ENCODE data around the gene PTPRJ. TPM values are rescaled to one million over a fixed set of nuclear protein-coding genes. Genes with fewer than 3 reads are reported as not detected.
A peak's percentile ranks its signal among the peaks of the same experiment; 100 is the strongest.
"Not testable (repeated sequence)": the region's sequence is repeated elsewhere in the genome, so short reads cannot be mapped to it uniquely, and the experiment has no call there.

PTPRJ gene
- total RNA-seq, result 3.9 and 5.8 TPM in 2 replicates
- 2.4 and 5.3 TPM in 2 replicates for polyA plus RNA-seq
- polyA plus RNA-seq (2012), result 4.0 and 11.5 TPM in 2 replicates
- 9.1 and 16.5 TPM in 2 replicates for polyA minus RNA-seq (ENCODE audit: low replicate concordance)

GRCh38 chr11:47980088-47980906, at the start of gene PTPRJ:
Gene PTPRJ, plus strand, starts transcription at chr11:47980559. Its CDS starts 354 bp downstream, at chr11:47980913.
- Histone ChIP-seq H3K9me3 (ENCODE audit: control insufficient read depth, insufficient read depth, low read depth, low read length) (no peaks in the 10 kb centered on the region), H2AFZ (ENCODE audit: low read length) (no peak within 1 kb of the TSS), H3K4me2 (ENCODE audit: extremely low read depth, insufficient read depth, low read length) (peak within 1 kb of the TSS; percentile 49), H3K36me3 (ENCODE audit: control insufficient read depth, insufficient read depth, low read length) (no peaks in the 10 kb centered on the region), H3K4me3 (replicated peaks in 1 of 4; ENCODE audit: control extremely low read depth in 1 of 4, insufficient read depth in 1 of 4, low read depth in 3 of 4, low read length in 4 of 4) (peak within 1 kb of the TSS; percentile 51 to 71 (median 52)), H3K4me1 (ENCODE audit: control insufficient read depth, extremely low read depth, insufficient read depth, low read length) (peaks cover 11% of the 10 kb centered on the region), H3K27ac (ENCODE audit: insufficient read depth, low read length) (peak within 1 kb of the TSS; percentile 67), H3K79me2 (ENCODE audit: control insufficient read depth, insufficient read depth, low read length) (peaks cover 26% of the 10 kb centered on the region), H3K27me3 (ENCODE audit: control insufficient read depth, insufficient read depth, low read length) (no peaks in the 10 kb centered on the region), H3K9ac (ENCODE audit: insufficient read depth, low read length) (peak within 1 kb of the TSS; percentile 74), H4K20me1 (ENCODE audit: control insufficient read depth, extremely low read depth, insufficient read depth, low read length) (no peaks in the 10 kb centered on the region)
- peak; percentile 24 to 66 for DNase-seq (ENCODE audit: low read depth in 2 of 2)
- no peak for TF ChIP-seq EZH2 (IDR thresholded peaks at IDR 0.05; ENCODE audit: low read length, missing control alignments)
- TF ChIP-seq CTCF (conservative IDR thresholded peaks at IDR 0.05 in 1 of 2, IDR thresholded peaks at IDR 0.05 in 1 of 2; ENCODE audit: low read depth in 1 of 2, low read length in 2 of 2), result no peak

GRCh38 chr11:47932544-47932943, 47.8 kb upstream of the PTPRJ start:
- no peak overlapping the region for H3K27ac ChIP-seq (ENCODE audit: insufficient read depth, low read length)
- no peak overlapping the region for H3K4me3 ChIP-seq (replicated peaks in 1 of 4; ENCODE audit: control extremely low read depth in 1 of 4, insufficient read depth in 1 of 4, low read depth in 3 of 4, low read length in 4 of 4)
- no peak overlapping the region for H3K4me2 ChIP-seq (ENCODE audit: extremely low read depth, insufficient read depth, low read length)
- TF ChIP-seq EZH2 (IDR thresholded peaks at IDR 0.05; ENCODE audit: low read length, missing control alignments) (no peak), CTCF (conservative IDR thresholded peaks at IDR 0.05 in 1 of 2, IDR thresholded peaks at IDR 0.05 in 1 of 2; ENCODE audit: low read depth in 1 of 2, low read length in 2 of 2) (no peak)
- H3K9ac ChIP-seq (ENCODE audit: insufficient read depth, low read length), result no peak overlapping the region
- H4K20me1 ChIP-seq (ENCODE audit: control insufficient read depth, extremely low read depth, insufficient read depth, low read length), result no peaks in the 10 kb centered on the region
- DNase-seq (ENCODE audit: low read depth in 2 of 2), result no peak
- H3K27me3 ChIP-seq (ENCODE audit: control insufficient read depth, insufficient read depth, low read length), result no peaks in the 10 kb centered on the region
- H3K79me2 ChIP-seq (ENCODE audit: control insufficient read depth, insufficient read depth, low read length), result no peaks in the 10 kb centered on the region
- no peaks in the 10 kb centered on the region for H3K36me3 ChIP-seq (ENCODE audit: control insufficient read depth, insufficient read depth, low read length)
- H3K9me3 ChIP-seq (ENCODE audit: control insufficient read depth, insufficient read depth, low read depth, low read length), result no peaks in the 10 kb centered on the region
- no peak overlapping the region for H2AFZ ChIP-seq (ENCODE audit: low read length)
- no peaks in the 10 kb centered on the region for H3K4me1 ChIP-seq (ENCODE audit: control insufficient read depth, extremely low read depth, insufficient read depth, low read length)

- H3K4me2 ChIP-seq (ENCODE audit: extremely low read depth, insufficient read depth, low read length); H2AFZ ChIP-seq (ENCODE audit: low read length); H3K9me3 ChIP-seq (ENCODE audit: control insufficient read depth, insufficient read depth, low read depth, low read length); H3K27ac ChIP-seq (ENCODE audit: insufficient read depth, low read length); H3K27me3 ChIP-seq (ENCODE audit: control insufficient read depth, insufficient read depth, low read length); DNase-seq (ENCODE audit: low read depth in 2 of 2); H4K20me1 ChIP-seq (ENCODE audit: control insufficient read depth, extremely low read depth, insufficient read depth, low read length); H3K79me2 ChIP-seq (ENCODE audit: control insufficient read depth, insufficient read depth, low read length); H3K36me3 ChIP-seq (ENCODE audit: control insufficient read depth, insufficient read depth, low read length); H3K4me1 ChIP-seq (ENCODE audit: control insufficient read depth, extremely low read depth, insufficient read depth, low read length); H3K9ac ChIP-seq (ENCODE audit: insufficient read depth, low read length); H3K4me3 ChIP-seq (replicated peaks in 1 of 4; ENCODE audit: control extremely low read depth in 1 of 4, insufficient read depth in 1 of 4, low read depth in 3 of 4, low read length in 4 of 4): not testable (repeated sequence)
These were observed 46.6 kb upstream of the PTPRJ start for GRCh38 chr11:47933797-47934196.
